K562 (cell line): ENCODE data around the gene COQ8A. TPM values are rescaled to one million over a fixed set of nuclear protein-coding genes. Genes with fewer than 3 reads are reported as not detected.

Source experiments
- ARID1B ChIP-seq: fragments of 450-650 bp; IDR thresholded peaks from 2 replicates; pipeline ENCODE4 v1.6.1; 2016; ENCODE audit warnings: antibody characterized with exemption, mild to moderate bottlenecking, inconsistent platforms
- BRF2 ChIP-seq: IDR thresholded peaks from 3 replicates; pipeline ENCODE4 v1.6.1; 2011; ENCODE audit warnings: borderline replicate concordance, mild to moderate bottlenecking; ENCODE audit not compliant: insufficient read length, insufficient read depth
- CREBBP ChIP-seq: IDR thresholded peaks from one replicate; pipeline ENCODE4 v1.6.1; 2012; ENCODE audit warnings: low read depth, mild to moderate bottlenecking, control low read depth, inconsistent platforms, low read length
- DDX20 ChIP-seq: fragments of 450-650 bp; IDR thresholded peaks from 2 replicates; pipeline ENCODE4 v1.6.1; 2016; ENCODE audit warnings: missing genetic modification characterization, low read depth, mild to moderate bottlenecking, missing compliant biosample characterization, moderate library complexity
- HDGF ChIP-seq: fragments of 450-650 bp; IDR thresholded peaks from 2 replicates; pipeline ENCODE4 v1.6.1; 2016
- HIVEP1 ChIP-seq: fragments of 250-450 bp; sonication (Bioruptor Pico); IDR thresholded peaks from 2 replicates; pipeline ENCODE4 v1.4.0; 2020; ENCODE audit warnings: mild to moderate bottlenecking
- KLF16 ChIP-seq: IDR thresholded peaks from 2 replicates; pipeline ENCODE4 v1.6.1; 2016; ENCODE audit warnings: antibody characterized with exemption
- NRF1 ChIP-seq, 2 experiments: fragments of 450-650 bp; IDR thresholded peaks in 1 of 2; conservative IDR thresholded peaks in 1 of 2; 2 replicates each; pipeline ENCODE4 v1.6.1; 2014; ENCODE audit warnings: mild to moderate bottlenecking in 2 of 2
- NUFIP1 ChIP-seq: fragments of 450-650 bp; IDR thresholded peaks from 2 replicates; pipeline ENCODE4 v1.6.1; 2018; ENCODE audit not compliant: partially characterized antibody
- POLR2A ChIP-seq: fragments of 450-650 bp; conservative IDR thresholded peaks from 2 replicates; pipeline ENCODE4 v1.6.1; 2016
- POLR2B ChIP-seq: fragments of 450-650 bp; IDR thresholded peaks from 2 replicates; pipeline ENCODE4 v1.6.1; 2018; ENCODE audit warnings: low read depth; ENCODE audit not compliant: partially characterized antibody
- SRSF9 ChIP-seq: fragments of 200-400 bp; formaldehyde crosslinking; IDR thresholded peaks from 2 replicates; pipeline ENCODE4 v1.6.1; 2017; ENCODE audit warnings: low read depth, low read length, borderline replicate concordance
- TARDBP ChIP-seq: fragments of 450-650 bp; IDR thresholded peaks from 2 replicates; pipeline ENCODE4 v1.6.1; 2016
- TFAP4 ChIP-seq: sonication (generic); formaldehyde crosslinking; IDR thresholded peaks from 2 replicates; pipeline ENCODE4 v1.8.0; 2022; ENCODE audit warnings: missing genetic modification reagents, mild to moderate bottlenecking, moderate library complexity, borderline replicate concordance
- VEZF1 ChIP-seq: fragments of 200-800 bp; sonication (Bioruptor generic); IDR thresholded peaks from 2 replicates; pipeline ENCODE4 v1.6.1; 2017; ENCODE audit warnings: missing genetic modification characterization, missing compliant biosample characterization
- ZBED1 ChIP-seq: IDR thresholded peaks from 2 replicates; pipeline ENCODE4 v1.6.1; 2014
- ZNF707 ChIP-seq: fragments of 250-450 bp; sonication (Bioruptor Pico); conservative IDR thresholded peaks from 2 replicates; pipeline ENCODE4 v1.8.0; 2022; ENCODE audit warnings: inconsistent platforms, mild to moderate bottlenecking, moderate library complexity
- polyA plus RNA-seq, 8 experiments: library from polyadenylated mRNA; depleted of rRNA in 4 of 8; stranded (reverse) in 5 of 8; unstranded in 3 of 8; fragments of >200 nt; fragmentation: Nextera tagmentation in 2 of 8; fragmentation: Illumina TruSeq in 1 of 8; extraction: Ambion mirVana in 2 of 8; extraction: Trizol in 1 of 8; gene quantifications; 2 replicates each; pipeline versions ENCODE4 v1.2.1 to v1.2.3, GENCODE V29; 2011 to 2014; ENCODE audit warnings: inconsistent platforms in 1 of 8, missing spikeins in 1 of 8
- total RNA-seq, 7 experiments: library from RNA; depleted of rRNA in 6 of 7; stranded (reverse); fragments of >200 nt in 6 of 7; fragmentation: Illumina TruSeq in 2 of 7; extraction: Trizol in 2 of 7; gene quantifications; 2 replicates each; pipeline versions ENCODE4 v1.2.1 to v1.2.3, GENCODE V29; 2011 to 2021; ENCODE audit warnings: low replicate concordance in 1 of 7
- TF ChIP-seq, protein P1 (sequence below), 2 experiments: fragments of 450-650 bp in 1 of 2; sonication (generic) in 1 of 2; formaldehyde crosslinking; conservative IDR thresholded peaks; 2 replicates each; pipeline versions ENCODE4 v1.4.0 to v1.8.1; 2020 to 2022; ENCODE audit warnings: mild to moderate bottlenecking in 1 of 2, missing genetic modification reagents in 1 of 2
- TF ChIP-seq, protein P2 (sequence below): sonication (generic); formaldehyde crosslinking; IDR thresholded peaks from 2 replicates; pipeline ENCODE4 v1.8.0; 2022; ENCODE audit warnings: mild to moderate bottlenecking, missing genetic modification reagents, borderline replicate concordance
- TF ChIP-seq, protein P3 (sequence below): fragments of 200-800 bp; sonication (Bioruptor generic); IDR thresholded peaks from 2 replicates; pipeline ENCODE4 v1.6.1; 2017; ENCODE audit warnings: missing genetic modification characterization, missing compliant biosample characterization

The COQ8A gene
- total and polyA plus RNA-seq, 9 of the 15 experiments (the other 6 are each of a cell fraction or from before 2014, with no cell fraction given) = 2.6 to 54.3 (median 32.4) TPM

- peak; percentile 73 for TF ChIP-seq TFAP4 (CRISPR knock-in tag)
- TF ChIP-seq, protein P1, sequence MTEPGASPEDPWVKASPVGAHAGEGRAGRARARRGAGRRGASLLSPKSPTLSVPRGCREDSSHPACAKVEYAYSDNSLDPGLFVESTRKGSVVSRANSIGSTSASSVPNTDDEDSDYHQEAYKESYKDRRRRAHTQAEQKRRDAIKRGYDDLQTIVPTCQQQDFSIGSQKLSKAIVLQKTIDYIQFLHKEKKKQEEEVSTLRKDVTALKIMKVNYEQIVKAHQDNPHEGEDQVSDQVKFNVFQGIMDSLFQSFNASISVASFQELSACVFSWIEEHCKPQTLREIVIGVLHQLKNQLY (CRISPR knock-in tag; conservative IDR thresholded peaks at IDR 0.05) = peak; percentile 99
- no peak for TF ChIP-seq NUFIP1
- TF ChIP-seq SRSF9 = no peak
- peak; percentile 75 for TF ChIP-seq VEZF1
- no peak for TF ChIP-seq HDGF
- TF ChIP-seq, protein P2, sequence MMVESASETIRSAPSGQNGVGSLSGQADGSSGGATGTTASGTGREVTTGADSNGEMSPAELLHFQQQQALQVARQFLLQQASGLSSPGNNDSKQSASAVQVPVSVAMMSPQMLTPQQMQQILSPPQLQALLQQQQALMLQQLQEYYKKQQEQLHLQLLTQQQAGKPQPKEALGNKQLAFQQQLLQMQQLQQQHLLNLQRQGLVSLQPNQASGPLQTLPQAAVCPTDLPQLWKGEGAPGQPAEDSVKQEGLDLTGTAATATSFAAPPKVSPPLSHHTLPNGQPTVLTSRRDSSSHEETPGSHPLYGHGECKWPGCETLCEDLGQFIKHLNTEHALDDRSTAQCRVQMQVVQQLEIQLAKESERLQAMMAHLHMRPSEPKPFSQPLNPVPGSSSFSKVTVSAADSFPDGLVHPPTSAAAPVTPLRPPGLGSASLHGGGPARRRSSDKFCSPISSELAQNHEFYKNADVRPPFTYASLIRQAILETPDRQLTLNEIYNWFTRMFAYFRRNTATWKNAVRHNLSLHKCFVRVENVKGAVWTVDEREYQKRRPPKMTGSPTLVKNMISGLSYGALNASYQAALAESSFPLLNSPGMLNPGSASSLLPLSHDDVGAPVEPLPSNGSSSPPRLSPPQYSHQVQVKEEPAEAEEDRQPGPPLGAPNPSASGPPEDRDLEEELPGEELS (CRISPR knock-in tag) = peak; percentile 26; the same call in 1 of the 2 replicates
- TF ChIP-seq HIVEP1 (CRISPR knock-in tag) = peak; percentile 69; the same call in 1 of the 2 replicates
- no peak for TF ChIP-seq POLR2A
- TF ChIP-seq NRF1 (conservative IDR thresholded peaks at IDR 0.05 in 1 of 2, IDR thresholded peaks at IDR 0.05 in 1 of 2) = no peak
- TF ChIP-seq CREBBP = no peak
- TF ChIP-seq, protein P3, sequence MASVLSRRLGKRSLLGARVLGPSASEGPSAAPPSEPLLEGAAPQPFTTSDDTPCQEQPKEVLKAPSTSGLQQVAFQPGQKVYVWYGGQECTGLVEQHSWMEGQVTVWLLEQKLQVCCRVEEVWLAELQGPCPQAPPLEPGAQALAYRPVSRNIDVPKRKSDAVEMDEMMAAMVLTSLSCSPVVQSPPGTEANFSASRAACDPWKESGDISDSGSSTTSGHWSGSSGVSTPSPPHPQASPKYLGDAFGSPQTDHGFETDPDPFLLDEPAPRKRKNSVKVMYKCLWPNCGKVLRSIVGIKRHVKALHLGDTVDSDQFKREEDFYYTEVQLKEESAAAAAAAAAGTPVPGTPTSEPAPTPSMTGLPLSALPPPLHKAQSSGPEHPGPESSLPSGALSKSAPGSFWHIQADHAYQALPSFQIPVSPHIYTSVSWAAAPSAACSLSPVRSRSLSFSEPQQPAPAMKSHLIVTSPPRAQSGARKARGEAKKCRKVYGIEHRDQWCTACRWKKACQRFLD (CRISPR knock-in tag) = 0 out of 2 replicates have a peak, but pooled peaks have one; percentile 36
- peak; percentile 51; the same call in 1 of the 2 replicates for TF ChIP-seq KLF16
- no peak for TF ChIP-seq BRF2
- no peak; the same call in 1 of the 2 replicates for TF ChIP-seq ZBED1
- TF ChIP-seq ZNF707 (CRISPR knock-in tag) = no peak
- TF ChIP-seq DDX20 = no peak
- TF ChIP-seq POLR2B = peak; percentile 6
- TF ChIP-seq ARID1B = no peak
- TF ChIP-seq TARDBP = no peak
These were observed at the start of gene COQ8A (continued) for GRCh38 chr1:226940029-226940805.
